Mucosa of stomach (tissue), 1 donor: ENCODE results near the gene EPS8L1.
A peak's percentile ranks its signal among the peaks of the same experiment; 100 is the strongest.

Experiments used
- H3K27me3 ChIP-seq: one replicate; pipeline ENCODE4 v1.7.0; 2013; ENCODE audit warnings: mild to moderate bottlenecking, low read length; ENCODE audit not compliant: control insufficient read depth, insufficient read depth
- H3K36me3 ChIP-seq: one replicate; pipeline ENCODE4 v1.7.0; 2013; ENCODE audit warnings: low read length; ENCODE audit not compliant: control insufficient read depth, insufficient read depth
- H3K4me1 ChIP-seq: one replicate; pipeline ENCODE4 v1.7.0; 2013; ENCODE audit warnings: mild to moderate bottlenecking, low read length; ENCODE audit not compliant: control insufficient read depth, insufficient read depth
- H3K4me3 ChIP-seq: one replicate; pipeline ENCODE4 v1.7.0; 2013; ENCODE audit warnings: low read length
- H3K9ac ChIP-seq: one replicate; pipeline ENCODE4 v1.7.0; 2013; ENCODE audit warnings: mild to moderate bottlenecking, low read length, moderate library complexity
- H3K9me3 ChIP-seq: one replicate; pipeline ENCODE4 v1.7.0; 2013; ENCODE audit warnings: mild to moderate bottlenecking, low read length, moderate library complexity; ENCODE audit not compliant: control insufficient read depth
- donor health status: Pancreatic carcinoma.

The EPS8L1 gene

GRCh38 chr19:55117663-55118391 lies 42.2 kb downstream of the EPS8L1 start:
- peak overlapping the region; percentile 23 for H3K4me3 ChIP-seq
- peaks cover 42% of the 10 kb centered on the region for H3K4me1 ChIP-seq
- no peaks in the 10 kb centered on the region for H3K36me3 ChIP-seq

DNA sequence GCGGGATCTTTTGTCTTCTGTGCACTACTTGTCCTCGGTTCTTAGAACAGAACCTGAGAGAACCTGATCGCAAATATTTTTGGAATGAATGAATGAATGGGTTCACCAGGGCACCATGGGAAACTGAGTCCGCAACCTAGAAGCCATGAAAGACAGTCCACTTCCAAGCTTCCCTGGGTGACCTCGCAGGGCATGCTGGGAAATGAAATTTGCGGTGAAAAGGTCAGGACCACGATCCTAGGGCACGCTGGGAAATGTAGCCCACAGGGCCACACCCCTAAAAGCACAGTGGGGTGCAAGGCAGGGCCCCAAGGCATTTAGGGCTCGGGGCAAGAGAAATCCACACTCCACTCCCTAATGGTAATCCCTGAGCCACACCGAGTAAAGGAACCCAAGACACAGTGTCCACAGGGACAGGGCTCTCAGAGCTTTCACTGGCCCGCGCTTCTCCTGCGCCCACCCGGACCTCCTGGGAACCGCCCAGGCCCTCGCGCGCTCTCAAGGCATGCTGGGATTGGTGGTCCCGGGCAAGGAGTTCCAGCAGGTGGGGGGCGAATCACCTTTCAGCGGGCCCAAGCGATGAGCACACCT lies 42.8 kb downstream of the EPS8L1 start:
- H3K27me3 ChIP-seq = no peaks in the 10 kb centered on the region
- H3K9me3 ChIP-seq = no peaks in the 10 kb centered on the region
- no peaks in the 10 kb centered on the region for H3K36me3 ChIP-seq
- H3K9ac ChIP-seq = peak overlapping the region; percentile 67
- peaks cover 36% of the 10 kb centered on the region for H3K4me1 ChIP-seq
- peak overlapping the region; percentile 23 for H3K4me3 ChIP-seq

More at GRCh38 chr19:55117663-55118391, 42.2 kb downstream of the EPS8L1 start:
- no peaks in the 10 kb centered on the region for H3K9me3 ChIP-seq
- H3K27me3 ChIP-seq = no peaks in the 10 kb centered on the region
- peak overlapping the region; percentile 67 for H3K9ac ChIP-seq

DNA sequence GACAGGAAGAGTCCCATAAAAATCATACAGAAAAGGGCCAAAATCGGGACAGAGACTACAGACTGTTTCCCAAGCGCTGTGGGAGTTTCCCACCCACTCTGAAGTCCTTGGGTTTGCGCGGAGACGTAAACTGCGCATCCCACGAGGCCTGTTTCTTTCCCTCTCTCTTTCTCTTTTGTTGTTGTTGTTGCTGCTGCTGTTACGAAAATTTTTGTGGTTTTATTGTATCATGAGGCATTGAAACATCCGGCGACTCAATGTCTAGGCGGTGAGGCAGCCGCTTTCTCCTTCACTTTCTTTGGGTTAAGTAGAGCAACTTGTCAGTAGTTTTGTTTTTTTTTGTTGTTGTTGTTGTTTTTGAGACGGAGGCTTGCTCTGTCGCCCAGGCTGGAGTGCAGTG lies 43.4 kb downstream of the EPS8L1 start:
- peak overlapping the region; percentile 67 for H3K9ac ChIP-seq
- H3K27me3 ChIP-seq = no peaks in the 10 kb centered on the region
- peaks cover 30% of the 10 kb centered on the region for H3K4me1 ChIP-seq
- no peaks in the 10 kb centered on the region for H3K36me3 ChIP-seq
- H3K9me3 ChIP-seq = no peaks in the 10 kb centered on the region
- no peak overlapping the region for H3K4me3 ChIP-seq

DNA sequence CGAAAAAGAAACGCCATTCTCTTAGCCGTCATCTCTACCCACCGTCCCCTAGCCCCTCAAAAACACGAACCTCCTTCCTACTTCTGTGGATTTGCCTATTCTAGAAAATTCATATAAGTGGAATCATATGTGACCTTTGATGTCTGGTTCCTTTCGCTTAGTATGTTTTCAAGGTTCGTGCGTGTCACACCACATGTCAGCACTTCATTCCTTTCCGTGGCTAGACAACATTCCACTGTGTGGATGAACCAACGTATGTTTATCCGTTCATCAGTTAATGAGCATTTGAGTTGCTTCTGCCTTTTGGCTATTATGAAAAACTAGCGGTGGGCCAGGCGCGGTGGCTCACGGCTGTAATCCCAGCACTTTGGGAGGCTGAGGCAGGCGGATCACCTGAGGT lies 55.8 kb downstream of the EPS8L1 start:
- no peaks in the 10 kb centered on the region for H3K36me3 ChIP-seq
- no peak overlapping the region for H3K4me3 ChIP-seq
- no peaks in the 10 kb centered on the region for H3K4me1 ChIP-seq
- peaks cover 16% of the 10 kb centered on the region for H3K27me3 ChIP-seq
- H3K9ac ChIP-seq = no peak overlapping the region
- H3K9me3 ChIP-seq = no peaks in the 10 kb centered on the region

GRCh38 chr19:55132453-55133129 lies 56.9 kb downstream of the EPS8L1 start:
- H3K9me3 ChIP-seq = no peaks in the 10 kb centered on the region
- no peak overlapping the region for H3K9ac ChIP-seq
- no peaks in the 10 kb centered on the region for H3K36me3 ChIP-seq
- no peak overlapping the region for H3K4me3 ChIP-seq
- H3K27me3 ChIP-seq = peaks cover 16% of the 10 kb centered on the region
- no peaks in the 10 kb centered on the region for H3K4me1 ChIP-seq

- Histone ChIP-seq H3K27me3 (peaks cover 16% of the 10 kb centered on the region), H3K4me1 (no peaks in the 10 kb centered on the region), H3K9me3 (no peaks in the 10 kb centered on the region), H3K36me3 (no peaks in the 10 kb centered on the region), H3K9ac (no peak overlapping the region), H3K4me3 (no peak overlapping the region)
Measured at GRCh38 chr19:55133639-55134444, 58.2 kb downstream of the EPS8L1 start.

DNA sequence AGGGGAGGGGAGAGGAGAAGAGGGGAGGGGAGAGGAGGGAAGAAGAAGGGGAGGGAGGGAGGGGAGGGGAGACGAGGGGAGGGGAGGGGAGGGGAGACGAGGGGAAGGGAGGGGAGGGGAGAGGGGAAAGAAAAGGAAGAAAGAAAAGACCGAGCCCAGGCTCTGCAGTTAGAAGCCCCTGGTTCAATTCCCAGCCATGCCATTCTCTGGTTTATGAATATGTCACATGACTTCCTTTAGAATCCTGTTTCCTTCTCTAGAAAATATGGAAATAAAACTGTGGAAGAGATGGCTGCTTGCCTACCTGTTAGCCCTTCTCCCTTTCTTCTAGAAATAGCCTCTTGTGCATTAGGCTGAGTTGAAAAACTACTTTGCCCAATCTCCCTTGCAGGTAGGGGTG lies 59.1 kb downstream of the EPS8L1 start:
- H3K36me3 ChIP-seq = no peaks in the 10 kb centered on the region
- peaks cover 16% of the 10 kb centered on the region for H3K27me3 ChIP-seq
- H3K9me3 ChIP-seq = no peaks in the 10 kb centered on the region
- no peak overlapping the region for H3K9ac ChIP-seq
- H3K4me1 ChIP-seq = no peaks in the 10 kb centered on the region
- no peak overlapping the region for H3K4me3 ChIP-seq

DNA sequence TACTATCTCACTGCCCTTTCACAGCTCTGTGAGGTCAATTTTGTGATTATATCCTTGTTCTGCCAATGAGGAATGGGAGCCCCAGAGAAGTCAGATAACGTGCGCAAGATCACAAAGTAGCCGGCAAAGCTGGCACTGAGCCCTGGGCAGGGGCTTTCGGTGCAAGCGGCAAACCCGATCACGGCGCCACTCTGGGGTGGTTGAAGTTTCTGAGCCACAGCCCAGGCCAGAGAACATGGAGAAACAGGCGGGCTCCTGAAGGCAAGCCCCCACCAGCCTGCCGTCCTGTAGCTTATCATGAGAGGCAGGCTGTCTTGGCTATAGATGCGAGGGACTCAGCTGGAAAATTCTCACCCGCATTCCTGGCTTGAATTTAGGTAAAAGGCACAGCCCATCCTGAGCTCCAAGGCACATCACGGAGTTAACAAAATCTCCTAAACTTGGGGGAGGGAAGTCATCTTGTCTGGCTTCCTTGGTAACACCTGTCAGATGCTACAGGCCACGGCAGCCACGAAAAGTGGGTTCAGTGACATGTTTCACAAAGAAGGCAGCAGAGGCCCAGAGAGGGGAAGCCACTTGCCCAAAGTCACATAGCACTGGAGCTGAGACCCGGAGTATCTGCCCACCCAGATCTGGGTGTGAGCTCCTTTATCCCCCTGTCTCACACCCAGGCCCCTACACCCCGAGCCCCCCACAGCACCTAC lies 60.9 kb downstream of the EPS8L1 start:
- Histone ChIP-seq H3K9ac (no peak overlapping the region), H3K4me1 (no peaks in the 10 kb centered on the region), H3K9me3 (no peaks in the 10 kb centered on the region), H3K36me3 (no peaks in the 10 kb centered on the region), H3K4me3 (no peak overlapping the region), H3K27me3 (peaks cover 24% of the 10 kb centered on the region)
